PC-3 (cell line): ENCODE measurements around the gene SMPD3.

Experiments used
- CTCF ChIP-seq: fragments of 300-600 bp; sonication (generic); conservative IDR thresholded peaks from 2 replicates; pipeline ENCODE4 v1.5.1; 2017; ENCODE audit warnings: antibody characterized with exemption, low read depth, mild to moderate bottlenecking, low read length
- EZH2 ChIP-seq: fragments of 300-600 bp; sonication (generic); IDR thresholded peaks from one replicate; pipeline ENCODE4 v1.6.1; 2017; ENCODE audit warnings: antibody characterized with exemption, mild to moderate bottlenecking, low read length; ENCODE audit not compliant: unreplicated experiment
- EZH2phosphoT487 ChIP-seq: fragments of 300-600 bp; sonication (generic); IDR thresholded peaks from 2 replicates; pipeline ENCODE4 v1.6.1; 2018; ENCODE audit warnings: mild to moderate bottlenecking, antibody characterized with exemption, low read length, borderline replicate concordance

DNA sequence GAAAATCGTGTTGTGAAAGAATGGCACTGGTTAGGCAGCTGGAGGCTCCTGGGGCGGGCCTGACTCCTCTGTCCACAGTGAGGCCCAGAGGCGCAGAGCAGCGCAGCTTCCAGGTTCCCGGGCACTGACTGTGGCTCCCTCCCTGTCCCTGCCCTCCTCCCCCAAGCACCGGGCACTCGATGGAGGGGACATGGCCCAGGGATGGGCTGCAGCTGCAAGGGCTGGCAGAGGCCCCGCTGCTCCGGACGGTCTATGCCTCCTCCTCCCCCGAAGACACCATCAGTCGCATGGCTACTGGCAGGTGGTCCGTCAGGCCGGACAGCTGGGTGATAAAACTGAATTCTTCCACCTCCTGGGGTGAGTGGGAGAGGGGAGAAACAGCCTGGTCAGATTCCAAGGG is 87.4 kb downstream of the SMPD3 start:
- TF ChIP-seq CTCF: no peak
- TF ChIP-seq EZH2phosphoT487: no peak
- no peak for TF ChIP-seq EZH2
